PFSK-1 (cell line): ENCODE data around the gene HABP2.

Experiments
- FOXP2 ChIP-seq: optimal IDR thresholded peaks from 2 replicates; pipeline ENCODE3; 2011; ENCODE audit warnings: borderline replicate concordance, control low read depth, inconsistent platforms; ENCODE audit not compliant: insufficient read depth; ENCODE audit errors: extremely low read length, extremely low read depth
- REST ChIP-seq, 2 experiments: IDR thresholded peaks; 2 replicates each; pipeline versions ENCODE4 v1.6.1 to v1.8.0; 2011 to 2012; ENCODE audit warnings: low read depth in 2 of 2, low read length in 2 of 2, control low read depth in 1 of 2, inconsistent platforms in 1 of 2, mild to moderate bottlenecking in 1 of 2, moderate library complexity in 1 of 2; ENCODE audit not compliant: insufficient read depth in 1 of 2
- SIN3A ChIP-seq: IDR thresholded peaks from 2 replicates; pipeline ENCODE4 v1.6.1; 2012; ENCODE audit warnings: mild to moderate bottlenecking, low read length, moderate library complexity, borderline replicate concordance; ENCODE audit not compliant: insufficient read depth
- TAF1 ChIP-seq: IDR thresholded peaks from 2 replicates; pipeline ENCODE4 v1.6.1; 2012; ENCODE audit warnings: low read length, control low read depth, borderline replicate concordance; ENCODE audit not compliant: insufficient read depth

- TF ChIP-seq FOXP2, result no peak
- no peak for TF ChIP-seq TAF1
- no peak for TF ChIP-seq REST (IDR thresholded peaks at IDR 0.05; ENCODE audit: insufficient read depth in 1 of 2, low read depth in 2 of 2, low read length in 2 of 2)
- no peak for TF ChIP-seq SIN3A
Observed at GRCh38 chr10:113552014-113552413, 839 bp upstream of the HABP2 start.
